Suprapubic skin (tissue), 4 donors: ENCODE data around the gene DSCAML1. TPM values are rescaled to one million over a fixed set of nuclear protein-coding genes. Genes with fewer than 3 reads are reported as not detected.

Source experiments
- DNase-seq, 2 donors: peaks; one replicate each; pipeline ENCODE4 v3.0.0-alpha.2; 2019; ENCODE audit warnings: low spot score in 2 of 2
- H3K27ac ChIP-seq: fragments of 200-600 bp; sonication (generic); one replicate; pipeline ENCODE4 v1.5.1; 2019
- H3K27me3 ChIP-seq: fragments of 200-600 bp; sonication (generic); one replicate; pipeline ENCODE4 v1.5.1; 2019
- H3K36me3 ChIP-seq: fragments of 200-600 bp; sonication (generic); one replicate; pipeline ENCODE4 v1.5.1; 2019
- H3K4me1 ChIP-seq: fragments of 200-600 bp; sonication (generic); one replicate; pipeline ENCODE4 v1.5.1; 2019
- H3K4me3 ChIP-seq: fragments of 200-600 bp; sonication (generic); one replicate; pipeline ENCODE4 v1.5.1; 2019; ENCODE audit warnings: mild to moderate bottlenecking
- H3K9me3 ChIP-seq: fragments of 200-600 bp; sonication (generic); one replicate; pipeline ENCODE4 v1.5.1; 2019
- EP300 ChIP-seq: sonication (generic); formaldehyde crosslinking; IDR thresholded peaks from one replicate; pipeline ENCODE4 v1.6.1; 2017; ENCODE audit warnings: antibody characterized with exemption
- POLR2A ChIP-seq, 2 donors: fragments of 450-650 bp; IDR thresholded peaks; one replicate each; pipeline ENCODE4 v1.6.1; 2017; ENCODE audit warnings: antibody characterized with exemption in 2 of 2, mild to moderate bottlenecking in 2 of 2, moderate library complexity in 2 of 2
- POLR2AphosphoS5 ChIP-seq, 3 donors: sonication (generic); formaldehyde crosslinking; IDR thresholded peaks; one replicate each; pipeline ENCODE4 v1.6.1; 2017; ENCODE audit warnings: antibody characterized with exemption in 3 of 3
- WGBS: methylation state at CpG from one replicate; pipeline ENCODE4 v1.1.5; 2018; 5-methylcytosine and 5-hydroxymethylcytosine counted together
- total RNA-seq, 4 donors: library from RNA; depleted of rRNA; stranded (reverse); fragments of >200 nt; gene quantifications; one replicate each; pipeline ENCODE4 v1.1.0, GENCODE V29; 2016
- TF ChIP-seq, protein P1 (sequence below), 2 donors: fragments of 200-600 bp in 1 of 2; fragments of 450-650 bp in 1 of 2; sonication (generic) in 1 of 2; IDR thresholded peaks; one replicate each; pipeline ENCODE4 v1.5.1; 2016 to 2019; ENCODE audit warnings: antibody characterized with exemption in 2 of 2, mild to moderate bottlenecking in 1 of 2, moderate library complexity in 1 of 2

The DSCAML1 gene
- total RNA-seq, 4 donors from 2014 or later: 0.11 to 0.24 (median 0.21) TPM; not detected in 1

DNA sequence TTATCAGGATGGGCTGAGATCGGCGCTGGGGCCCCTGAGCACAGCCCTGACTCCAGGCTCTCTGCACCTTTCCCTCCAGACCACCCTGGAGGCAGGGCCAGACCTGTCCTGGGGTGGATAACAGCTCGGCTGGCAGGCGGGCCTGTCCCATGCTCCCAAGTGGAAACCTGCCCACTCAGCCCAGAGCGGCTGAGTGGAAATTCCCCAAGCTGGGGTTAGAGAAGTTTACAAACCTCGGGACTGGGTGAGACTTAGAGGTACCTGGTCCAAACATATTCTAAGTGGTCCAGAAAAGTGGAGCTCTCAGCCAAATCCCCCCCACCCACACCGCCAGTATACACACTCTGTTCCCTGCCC lies 32.3 kb upstream of the DSCAML1 start:
- 51% methylated on average over 7 of the region's 7 CpGs for WGBS
- Histone ChIP-seq H3K4me1 (peaks cover 28% of the 10 kb centered on the region), H3K9me3 (no peaks in the 10 kb centered on the region), H3K27me3 (peaks cover 11% of the 10 kb centered on the region), H3K36me3 (no peaks in the 10 kb centered on the region), H3K4me3 (no peak overlapping the region), H3K27ac (no peak overlapping the region)
- DNase-seq: peak in 1 of 2 donors; percentile 58
- TF ChIP-seq POLR2A (IDR thresholded peaks at IDR 0.05): no peak
- TF ChIP-seq POLR2AphosphoS5 (IDR thresholded peaks at IDR 0.05): no peak
- TF ChIP-seq EP300: no peak
- TF ChIP-seq, protein P1, sequence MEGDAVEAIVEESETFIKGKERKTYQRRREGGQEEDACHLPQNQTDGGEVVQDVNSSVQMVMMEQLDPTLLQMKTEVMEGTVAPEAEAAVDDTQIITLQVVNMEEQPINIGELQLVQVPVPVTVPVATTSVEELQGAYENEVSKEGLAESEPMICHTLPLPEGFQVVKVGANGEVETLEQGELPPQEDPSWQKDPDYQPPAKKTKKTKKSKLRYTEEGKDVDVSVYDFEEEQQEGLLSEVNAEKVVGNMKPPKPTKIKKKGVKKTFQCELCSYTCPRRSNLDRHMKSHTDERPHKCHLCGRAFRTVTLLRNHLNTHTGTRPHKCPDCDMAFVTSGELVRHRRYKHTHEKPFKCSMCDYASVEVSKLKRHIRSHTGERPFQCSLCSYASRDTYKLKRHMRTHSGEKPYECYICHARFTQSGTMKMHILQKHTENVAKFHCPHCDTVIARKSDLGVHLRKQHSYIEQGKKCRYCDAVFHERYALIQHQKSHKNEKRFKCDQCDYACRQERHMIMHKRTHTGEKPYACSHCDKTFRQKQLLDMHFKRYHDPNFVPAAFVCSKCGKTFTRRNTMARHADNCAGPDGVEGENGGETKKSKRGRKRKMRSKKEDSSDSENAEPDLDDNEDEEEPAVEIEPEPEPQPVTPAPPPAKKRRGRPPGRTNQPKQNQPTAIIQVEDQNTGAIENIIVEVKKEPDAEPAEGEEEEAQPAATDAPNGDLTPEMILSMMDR (IDR thresholded peaks at IDR 0.05): no peak

DNA sequence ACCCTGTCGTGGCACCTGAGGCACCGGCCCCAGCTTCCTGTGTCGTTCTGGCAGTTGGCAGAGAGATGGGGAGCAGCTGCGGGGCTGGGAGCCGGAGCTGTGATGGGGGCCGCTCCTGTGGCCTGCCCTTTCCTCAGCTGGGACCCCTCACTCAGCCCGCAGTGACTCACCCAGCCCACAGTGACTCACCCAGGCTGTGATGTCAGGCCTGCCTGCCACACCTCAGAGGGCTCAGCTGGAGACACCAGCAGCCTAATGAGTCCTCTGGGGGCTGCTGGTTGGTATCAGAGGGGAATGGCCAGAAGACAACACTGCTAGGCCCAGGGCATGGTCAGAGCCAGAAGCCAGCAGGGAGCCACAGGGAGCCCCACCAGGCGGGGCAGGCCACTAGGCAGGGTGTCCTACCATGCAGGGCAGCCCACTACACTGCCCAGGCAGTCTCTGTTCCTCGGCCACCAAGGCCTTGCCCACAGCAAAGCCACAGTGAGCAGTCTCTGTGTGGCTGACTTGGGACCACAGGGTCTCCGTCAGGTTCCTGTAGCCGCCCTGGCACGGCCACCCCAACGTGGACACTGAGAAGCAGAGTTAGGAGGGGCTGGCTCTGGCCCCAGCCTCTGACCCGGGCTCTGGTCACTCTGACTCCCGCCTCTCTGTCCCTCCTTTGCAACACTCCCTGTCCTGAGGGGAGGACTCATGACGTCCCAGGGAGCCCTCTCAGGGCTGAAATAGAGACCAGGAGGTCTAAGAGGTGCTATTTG lies 31.8 kb upstream of the DSCAML1 start:
- Histone ChIP-seq H3K4me3 (no peak overlapping the region), H3K9me3 (no peaks in the 10 kb centered on the region), H3K36me3 (no peaks in the 10 kb centered on the region), H3K27ac (no peak overlapping the region), H3K4me1 (peaks cover 33% of the 10 kb centered on the region), H3K27me3 (peaks cover 11% of the 10 kb centered on the region)
- no CpG with 5 or more reads among the region's 16 CpGs for WGBS
- TF ChIP-seq EP300 (no peak), POLR2A (IDR thresholded peaks at IDR 0.05) (no peak), POLR2AphosphoS5 (IDR thresholded peaks at IDR 0.05) (no peak)
- TF ChIP-seq, protein P1 (IDR thresholded peaks at IDR 0.05): no peak
- DNase-seq: peak; percentile 72 to 78

DNA sequence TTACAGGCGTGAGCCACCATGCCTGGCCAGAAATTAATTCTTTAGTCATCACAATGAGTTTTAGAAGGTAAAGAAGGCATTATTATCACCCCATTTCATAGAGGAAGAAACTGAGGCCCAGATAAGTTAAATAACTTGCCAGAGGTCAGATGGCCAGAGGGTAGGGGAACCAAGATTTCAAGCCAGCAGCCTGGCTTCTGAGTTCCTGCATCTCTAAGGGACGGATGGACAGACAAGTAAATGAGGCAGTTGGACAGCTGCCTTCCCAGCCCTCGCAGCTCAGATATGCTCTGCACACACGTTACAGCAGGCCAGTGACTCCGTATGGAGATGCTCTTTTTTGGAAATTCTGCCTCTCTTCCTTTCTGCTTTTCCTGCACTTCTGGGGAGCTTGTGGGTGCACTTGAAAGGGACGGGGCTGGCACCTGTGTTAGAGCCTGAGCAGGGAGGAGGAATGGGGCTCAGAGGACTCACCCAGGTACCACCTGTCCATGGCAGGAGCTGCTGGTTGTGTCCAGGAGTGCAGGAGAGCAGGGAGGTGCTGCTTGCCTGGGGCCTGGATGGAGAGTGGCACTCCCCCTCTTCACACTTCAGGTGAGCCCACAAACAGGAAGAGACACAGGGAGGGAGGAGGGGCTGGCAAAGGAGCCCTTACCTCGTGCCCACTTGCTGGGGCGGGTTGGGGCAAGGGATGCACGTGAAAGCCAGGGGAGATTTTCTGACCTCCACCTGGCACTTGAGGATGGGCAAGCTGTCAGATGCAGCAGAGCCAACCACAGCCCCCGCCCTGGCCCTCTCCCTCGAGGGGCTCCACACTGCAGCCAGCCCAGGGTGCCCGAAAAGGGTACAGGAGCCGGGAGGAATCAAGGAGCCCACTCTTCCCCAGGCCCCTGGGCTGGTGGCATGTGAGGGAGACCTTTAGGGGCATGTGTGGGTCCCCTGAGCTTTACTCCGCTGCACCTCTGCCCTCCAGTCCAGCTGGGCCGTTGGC lies 30.8 kb upstream of the DSCAML1 start:
- no peak overlapping the region for H3K27ac ChIP-seq
- H3K27me3 ChIP-seq: peaks cover 11% of the 10 kb centered on the region
- H3K4me1 ChIP-seq: peaks cover 36% of the 10 kb centered on the region
- H3K4me3 ChIP-seq: no peak overlapping the region
- no peaks in the 10 kb centered on the region for H3K36me3 ChIP-seq
- WGBS: 58% methylated on average over 9 of the region's 15 CpGs
- TF ChIP-seq EP300 (no peak), POLR2A (IDR thresholded peaks at IDR 0.05) (no peak), POLR2AphosphoS5 (IDR thresholded peaks at IDR 0.05) (no peak)
- TF ChIP-seq, protein P1 (IDR thresholded peaks at IDR 0.05): no peak
- H3K9me3 ChIP-seq: no peaks in the 10 kb centered on the region
- DNase-seq: peak; percentile 48 to 72

DNA sequence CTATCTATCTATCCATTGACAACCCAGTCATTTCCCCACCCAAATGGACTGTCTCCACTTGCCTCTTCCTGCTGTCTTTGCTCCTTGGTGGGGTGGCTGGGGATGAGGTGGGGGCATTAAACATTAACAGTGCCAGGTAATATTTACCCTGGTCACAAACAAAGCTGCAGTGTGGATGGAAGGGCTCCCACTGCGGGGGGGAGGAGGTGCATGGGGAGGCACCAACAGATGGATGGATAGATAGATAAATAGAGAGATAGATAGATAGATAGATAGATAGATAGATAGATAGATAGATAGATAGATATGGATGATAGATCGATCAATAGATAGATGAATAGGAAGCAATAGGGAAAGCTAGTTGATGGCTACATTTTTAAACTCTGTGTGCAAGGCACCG lies 29.8 kb upstream of the DSCAML1 start:
- peak in 1 of 2 donors; percentile 53 for DNase-seq
- WGBS: 87% methylated on average over 3 of the region's 3 CpGs
- peaks cover 36% of the 10 kb centered on the region for H3K4me1 ChIP-seq

DNA sequence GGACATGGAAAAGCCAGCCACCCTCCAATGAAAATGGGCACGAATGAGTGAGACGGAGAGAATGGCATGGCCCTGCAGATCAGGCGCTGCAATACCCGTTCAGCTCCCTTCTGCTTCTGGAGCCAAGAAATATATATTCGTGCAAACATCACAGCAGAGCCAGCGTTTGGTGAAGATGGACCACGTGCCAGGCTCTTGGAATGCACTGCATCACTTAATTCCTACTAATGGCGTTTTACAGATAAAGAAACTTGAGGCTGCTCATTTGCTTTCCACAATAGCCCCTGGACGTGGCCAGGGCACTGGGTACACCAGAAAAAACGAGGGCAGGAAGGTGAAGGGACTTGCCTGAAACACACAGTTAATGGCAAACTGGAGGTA lies 29.2 kb upstream of the DSCAML1 start:
- Histone ChIP-seq H3K27ac (no peak overlapping the region), H3K4me1 (peaks cover 36% of the 10 kb centered on the region), H3K27me3 (peaks cover 5% of the 10 kb centered on the region), H3K4me3 (no peak overlapping the region), H3K9me3 (no peaks in the 10 kb centered on the region), H3K36me3 (no peaks in the 10 kb centered on the region)
- WGBS: 49% methylated on average over 10 of the region's 10 CpGs
- DNase-seq: peak; percentile 47 to 48
- TF ChIP-seq POLR2A (IDR thresholded peaks at IDR 0.05): no peak
- TF ChIP-seq, protein P1 (IDR thresholded peaks at IDR 0.05): no peak
- TF ChIP-seq EP300: no peak
- no peak for TF ChIP-seq POLR2AphosphoS5 (IDR thresholded peaks at IDR 0.05)

More for the DNA sequence above, 29.8 kb upstream of the DSCAML1 start:
- no peak for TF ChIP-seq EP300
- Histone ChIP-seq H3K36me3 (no peaks in the 10 kb centered on the region), H3K9me3 (no peaks in the 10 kb centered on the region), H3K4me3 (no peak overlapping the region), H3K27me3 (peaks cover 5% of the 10 kb centered on the region), H3K27ac (no peak overlapping the region)
